ENCODE data around the gene TMED1.
"Not testable (repeated sequence)": the region's sequence is repeated elsewhere in the genome, so short reads cannot be mapped to it uniquely, and the experiment has no call there.

Gene TMED1

GRCh38 chr19:10835754-10836478 is at the start of gene TMED1:
Gene TMED1 (minus strand): TSS chr19:10836212. CDS start chr19:10836191, 21 bp downstream.
- peak; percentile 76 to 90 (median 88) for DNase-seq (ENCODE audit: low read depth in 3 of 3, low spot score in 1 of 3)

- DNase-seq (ENCODE audit: low read depth in 3 of 3, low spot score in 1 of 3): no peak
These were observed 49.5 kb upstream of the TMED1 start for GRCh38 chr19:10885201-10886169.

- DNase-seq (ENCODE audit: low read depth in 3 of 3, low spot score in 1 of 3): no peak
These were observed 48.3 kb upstream of the TMED1 start for GRCh38 chr19:10884274-10884673.

DNA sequence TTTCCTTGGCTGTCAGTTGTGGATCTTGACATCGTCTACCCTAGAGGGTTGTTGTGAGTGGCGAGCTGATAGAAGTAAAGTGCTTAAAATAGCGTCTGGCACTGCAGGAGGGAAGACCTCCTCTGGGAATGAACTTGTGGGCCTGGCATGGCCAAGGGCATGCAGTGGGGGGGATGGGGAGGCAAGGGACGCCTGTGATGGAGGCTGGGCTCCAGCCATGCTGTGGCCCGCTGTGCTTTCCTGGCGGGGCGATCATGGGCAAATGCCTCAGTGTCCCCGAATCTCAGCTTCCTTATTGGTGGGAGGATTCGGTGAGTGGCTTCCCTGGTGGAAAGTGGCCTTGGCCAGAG is 46.1 kb upstream of the TMED1 start:
- DNase-seq (ENCODE audit: low read depth in 3 of 3, low spot score in 1 of 3): no peak

- no peak for DNase-seq (ENCODE audit: low read depth in 3 of 3, low spot score in 1 of 3)
These were observed 45.5 kb upstream of the TMED1 start for GRCh38 chr19:10881403-10882107.

- no peak for DNase-seq (ENCODE audit: low read depth in 3 of 3, low spot score in 1 of 3)
These were observed 42.2 kb upstream of the TMED1 start for GRCh38 chr19:10878253-10878652.

DNA sequence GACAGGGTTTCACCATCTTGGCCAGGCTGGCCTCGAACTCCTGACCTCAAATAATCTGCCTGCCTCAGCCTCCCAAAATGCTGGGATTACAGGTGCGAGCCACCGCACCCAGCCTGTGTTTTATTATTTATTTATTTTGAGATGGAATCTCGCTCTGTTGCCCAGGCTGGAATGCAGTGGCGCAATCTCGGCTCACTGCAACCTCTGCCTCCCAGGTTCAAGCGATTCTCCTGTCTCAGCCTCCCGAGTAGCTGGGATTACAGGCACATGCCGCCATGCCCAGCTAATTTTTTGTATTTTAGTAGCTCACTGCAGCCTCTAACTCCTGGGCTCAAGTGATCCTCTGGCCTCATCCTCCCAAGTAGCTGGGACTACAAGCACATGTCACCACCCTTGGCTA is 41.6 kb upstream of the TMED1 start:
- DNase-seq (ENCODE audit: low read depth in 3 of 3, low spot score in 1 of 3): not testable (repeated sequence)

DNA sequence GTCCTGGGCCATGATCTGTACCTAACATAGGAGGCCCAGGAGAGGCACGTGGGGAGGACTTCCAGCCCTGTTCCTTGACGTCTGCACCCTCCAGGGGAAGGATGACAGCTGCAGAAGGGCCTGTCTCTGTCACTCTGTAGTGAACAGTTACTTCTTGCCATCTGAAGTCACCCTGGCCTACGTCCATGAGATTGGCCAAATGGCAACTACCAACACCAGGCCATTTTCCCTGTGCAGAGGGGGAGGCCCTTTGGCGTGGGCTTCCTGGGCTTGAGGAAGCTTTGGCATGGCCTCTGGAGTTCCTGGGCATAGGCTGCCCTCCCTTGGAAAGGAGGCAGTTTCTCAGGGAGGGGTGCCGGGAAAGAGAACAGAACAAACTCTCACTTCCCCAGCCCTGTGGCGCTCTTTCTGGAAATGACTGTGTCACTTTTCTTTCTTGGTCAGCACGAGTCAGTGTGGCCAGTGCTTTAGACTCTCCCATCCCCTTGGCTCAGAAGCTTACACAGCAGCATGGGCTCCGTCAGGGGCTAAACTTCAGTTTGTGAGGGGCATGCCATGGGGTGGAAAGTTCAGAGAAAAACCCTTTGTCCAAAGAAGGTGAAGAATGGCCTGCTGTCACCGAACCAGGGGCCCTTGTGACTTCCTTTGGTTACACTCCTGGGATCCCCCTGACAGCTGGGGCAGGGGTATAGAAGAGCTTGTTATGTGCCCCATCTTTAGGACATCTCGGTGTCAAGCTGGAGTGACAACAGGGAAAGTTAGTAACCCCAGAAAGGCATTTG is 40.6 kb upstream of the TMED1 start:
- DNase-seq (ENCODE audit: low read depth in 3 of 3, low spot score in 1 of 3): no peak

GRCh38 chr19:10874024-10874423 is 38.0 kb upstream of the TMED1 start:
- no peak for DNase-seq (ENCODE audit: low read depth in 3 of 3, low spot score in 1 of 3)

DNA sequence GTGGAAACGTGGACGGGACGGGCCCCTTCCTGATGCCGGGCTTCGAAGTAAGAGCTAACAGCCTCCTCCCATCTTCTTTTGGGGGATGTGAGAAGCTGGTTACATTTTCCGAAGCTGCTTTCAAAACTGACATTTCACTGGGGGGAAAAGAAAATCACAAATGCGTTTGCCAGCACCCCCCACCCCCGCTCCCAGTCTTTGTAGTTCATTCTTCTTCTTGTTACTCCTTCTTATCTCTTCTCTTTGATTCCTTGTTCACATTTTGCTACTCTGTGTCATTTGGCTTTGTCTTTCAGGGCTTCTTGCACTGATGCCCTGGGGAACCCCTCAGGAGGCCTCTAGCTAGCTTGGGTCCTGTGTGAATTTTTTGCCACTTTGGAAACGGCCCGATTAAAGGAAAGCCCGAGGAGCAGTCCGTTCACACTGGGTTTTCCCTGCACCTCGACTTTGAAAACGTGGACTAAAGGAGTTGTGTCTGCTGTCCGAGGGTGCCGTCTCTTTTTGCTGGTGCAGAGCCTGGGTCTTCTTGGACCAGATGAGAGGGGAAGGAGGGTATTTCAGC is 36.6 kb upstream of the TMED1 start:
- DNase-seq (ENCODE audit: low read depth in 3 of 3, low spot score in 1 of 3): no peak

DNA sequence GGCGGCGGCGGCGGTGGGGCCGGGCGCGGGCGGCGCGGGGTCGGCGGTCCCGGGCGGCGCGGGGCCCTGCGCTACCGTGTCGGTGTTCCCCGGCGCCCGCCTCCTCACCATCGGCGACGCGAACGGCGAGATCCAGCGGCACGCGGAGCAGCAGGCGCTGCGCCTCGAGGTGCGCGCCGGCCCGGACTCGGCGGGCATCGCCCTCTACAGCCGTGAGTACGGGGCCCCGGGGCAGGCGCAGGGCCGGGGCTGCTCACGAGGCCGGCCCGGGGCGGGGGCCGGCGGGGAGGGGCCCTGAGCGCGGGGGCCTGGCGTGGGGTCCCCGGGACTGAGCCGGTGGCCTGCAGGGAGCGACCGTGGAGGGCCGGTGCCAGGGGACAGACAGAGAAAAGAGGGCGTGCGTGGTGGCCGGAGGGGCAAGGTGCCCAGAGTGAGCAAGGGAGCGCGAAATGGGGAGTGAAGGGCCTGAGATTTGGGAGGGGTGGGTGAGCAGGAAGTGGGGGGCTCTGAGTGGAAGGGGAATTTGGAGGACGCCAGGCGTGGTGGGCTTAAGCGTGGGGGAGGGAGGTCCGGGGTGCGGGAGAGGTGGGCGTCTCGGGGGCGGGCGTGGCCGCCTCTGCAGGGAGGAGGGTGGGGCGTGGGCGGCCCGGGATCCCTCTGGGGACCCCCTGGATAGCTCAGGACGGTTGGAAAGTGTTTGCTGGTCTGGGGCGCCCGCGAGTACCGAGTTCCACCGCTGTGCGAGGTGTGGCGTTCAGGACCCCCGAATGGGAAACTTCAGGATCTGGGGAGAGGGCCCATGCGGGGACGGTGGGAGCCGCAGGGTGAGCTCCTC is 35.9 kb upstream of the TMED1 start:
- peak in 2 of 3 donors; percentile 15 to 22 for DNase-seq (ENCODE audit: low read depth in 3 of 3, low spot score in 1 of 3)

DNA sequence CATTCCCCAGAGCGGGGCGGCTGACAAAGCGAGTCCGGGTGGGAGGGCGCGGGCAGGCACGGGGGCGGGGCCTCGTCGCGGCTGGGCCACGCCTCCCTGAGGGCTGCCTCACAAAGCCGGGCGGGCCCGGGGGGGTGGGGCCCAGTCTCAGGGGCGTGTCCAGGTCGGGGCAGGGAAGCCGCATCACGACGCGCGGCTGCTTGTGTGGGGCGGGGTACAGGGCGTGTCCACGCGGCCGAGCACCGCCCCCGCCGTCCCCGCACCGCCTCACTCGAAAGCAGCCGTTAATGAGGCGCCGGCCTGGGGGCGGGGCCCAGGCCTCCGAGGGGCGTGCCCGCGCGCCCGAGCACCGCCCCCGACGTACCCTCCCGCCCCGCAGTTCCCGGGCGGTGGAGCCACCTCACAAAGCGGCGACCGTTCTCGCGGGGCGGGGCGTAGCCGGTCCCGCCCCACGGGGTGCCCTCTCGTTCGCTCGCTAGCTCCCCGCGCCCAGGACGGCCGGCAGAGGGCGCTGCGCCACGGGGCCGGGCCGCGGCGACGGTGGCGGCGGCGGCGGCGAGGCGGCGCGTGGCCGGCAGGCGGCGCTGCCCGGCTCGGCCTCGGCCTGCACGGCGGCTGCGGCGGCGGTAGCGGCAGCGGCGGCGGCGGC is 35.1 kb upstream of the TMED1 start, which contains the start of gene CARM1:
Gene CARM1, plus strand, starts transcription at position 599 of the 649 bp plus-strand sequence. CDS start 150 bp downstream, outside the sequence.
- peak; percentile 99 to 100 (median 99) for DNase-seq (ENCODE audit: low read depth in 3 of 3, low spot score in 1 of 3)

DNA sequence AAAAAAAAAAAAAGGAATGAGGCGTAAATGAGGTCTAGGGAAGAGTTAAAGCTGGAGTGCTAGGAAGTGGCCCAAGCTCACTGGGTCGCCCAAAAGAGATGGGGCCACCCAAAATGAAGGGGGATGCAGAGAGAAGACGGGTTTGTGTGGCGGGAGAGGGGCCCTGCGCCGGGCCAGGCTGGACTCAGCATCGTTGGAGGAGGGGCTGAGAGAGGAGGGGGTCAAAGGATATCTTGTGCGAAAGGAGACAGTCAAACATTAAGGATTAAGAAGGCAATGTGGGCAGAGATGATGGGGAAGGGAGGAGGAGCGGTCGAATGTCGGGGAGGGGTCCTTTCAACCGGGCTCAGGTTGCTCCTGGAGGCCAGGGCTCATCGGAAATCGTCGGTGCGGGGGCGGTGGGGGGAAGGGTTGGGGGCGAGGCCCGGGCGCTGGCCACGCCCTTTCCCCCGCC is 34.5 kb upstream of the TMED1 start:
- no peak for DNase-seq (ENCODE audit: low read depth in 3 of 3, low spot score in 1 of 3)

DNA sequence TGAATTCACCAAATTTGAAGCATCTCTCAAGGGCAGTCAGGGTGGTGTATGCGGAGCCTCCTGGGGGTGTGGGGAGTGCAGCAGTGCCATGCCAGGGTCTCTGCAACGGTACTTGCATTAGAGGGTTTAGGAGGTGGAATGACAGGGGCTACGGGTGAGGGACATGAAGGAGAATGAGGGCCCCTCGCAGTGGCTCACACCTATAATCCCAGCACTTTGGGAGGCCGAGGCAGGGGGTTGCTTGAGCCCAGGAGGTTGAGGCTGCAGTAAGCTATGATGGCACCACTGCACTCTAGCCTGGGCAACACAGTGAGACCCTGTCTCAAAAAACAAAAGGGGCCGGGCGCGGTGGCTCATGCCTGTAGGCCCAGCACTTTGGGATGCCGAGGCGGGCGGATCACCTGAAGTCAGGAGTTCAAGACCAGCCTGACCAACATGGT is 33.9 kb upstream of the TMED1 start:
- DNase-seq (ENCODE audit: low read depth in 3 of 3, low spot score in 1 of 3): not testable (repeated sequence)

- DNase-seq (ENCODE audit: low read depth in 3 of 3, low spot score in 1 of 3): no peak
These were observed 33.0 kb upstream of the TMED1 start for GRCh38 chr19:10868872-10869547.

DNA sequence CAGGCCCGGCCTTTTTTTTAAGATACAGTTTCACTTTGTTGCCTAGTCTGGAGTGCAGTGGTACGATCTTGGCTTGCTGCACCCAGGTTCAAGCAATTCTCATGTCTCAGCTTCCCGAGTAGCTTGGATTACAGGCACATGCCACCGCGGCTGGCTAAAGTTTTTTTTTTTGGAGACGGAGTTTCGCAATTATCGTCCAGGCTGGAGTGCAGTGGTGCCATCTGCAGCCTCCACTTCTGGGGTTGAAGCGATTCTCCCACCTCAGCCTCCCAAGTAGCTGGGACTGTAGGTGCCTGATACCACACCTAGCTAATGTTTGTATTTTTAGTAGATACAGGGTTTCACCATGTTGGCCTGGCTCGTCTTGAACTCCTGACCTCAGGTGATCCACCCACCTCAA is 30.5 kb upstream of the TMED1 start:
- DNase-seq (ENCODE audit: low read depth in 3 of 3, low spot score in 1 of 3): no peak

- peak; percentile 43 to 81 (median 54) for DNase-seq (ENCODE audit: low read depth in 3 of 3, low spot score in 1 of 3)
These were observed 28.5 kb upstream of the TMED1 start for GRCh38 chr19:10864538-10864899.

GRCh38 chr19:10863107-10863717 is 27.2 kb upstream of the TMED1 start:
- no peak for DNase-seq (ENCODE audit: low read depth in 3 of 3, low spot score in 1 of 3)

Measured in stimulated activated CD4-positive, alpha-beta T cell treated with anti-CD3 and anti-CD28 coated beads, TNF-alpha, amount 100 ng/mL, for 1 hour (primary cell).